CD4-positive, alpha-beta T cell treated with Interleukin-10 for 1 hour (primary cell): ENCODE results near the gene MYOCD.

ENCODE experiments used
- DNase-seq: peaks from one replicate; pipeline ENCODE4 v3.0.0-alpha.2; 2020

Gene MYOCD

GRCh38 chr17:12768255-12768654 is 102.6 kb downstream of the MYOCD start:
- DNase-seq = no peak

GRCh38 chr17:12769981-12770380 is 104.3 kb downstream of the MYOCD start:
- DNase-seq = no peak

- DNase-seq = no peak
These were observed 107.5 kb downstream of the MYOCD start for GRCh38 chr17:12773153-12773552.

GRCh38 chr17:12789075-12789480 is 123.4 kb downstream of the MYOCD start:
- DNase-seq = no peak

- no peak for DNase-seq
These were observed 124.0 kb downstream of the MYOCD start, which contains the start of gene ARHGAP44 for GRCh38 chr17:12789481-12790248. Gene ARHGAP44, plus strand, starts transcription at chr17:12789498. Its CDS starts 341 bp downstream, at chr17:12789839.

GRCh38 chr17:12790249-12791106 is 124.8 kb downstream of the MYOCD start:
- no peak for DNase-seq

GRCh38 chr17:12794919-12795532 is 129.3 kb downstream of the MYOCD start:
- no peak for DNase-seq

- DNase-seq = no peak
These were observed 135.2 kb downstream of the MYOCD start for GRCh38 chr17:12800855-12801365.

GRCh38 chr17:12806630-12807029 is 140.9 kb downstream of the MYOCD start:
- no peak for DNase-seq

GRCh38 chr17:12808723-12809122 is 143.0 kb downstream of the MYOCD start:
- no peak for DNase-seq

GRCh38 chr17:12812877-12813276 is 147.2 kb downstream of the MYOCD start:
- DNase-seq = no peak

GRCh38 chr17:12813664-12814063 is 148.0 kb downstream of the MYOCD start:
- DNase-seq = no peak

- DNase-seq = no peak
These were observed 149.0 kb downstream of the MYOCD start for GRCh38 chr17:12814718-12815117.

- no peak for DNase-seq
These were observed 150.0 kb downstream of the MYOCD start for GRCh38 chr17:12815642-12816141.
